NT2/D1 (cell line): ENCODE data around the gene GJB5.

Source experiments
- SUZ12 ChIP-seq: IDR thresholded peaks from 2 replicates; pipeline ENCODE4 v1.6.1; 2011; ENCODE audit not compliant: insufficient read length, insufficient read depth; ENCODE audit errors: extremely low read depth
- YY1 ChIP-seq: IDR thresholded peaks from 2 replicates; pipeline ENCODE4 v1.6.1; 2011; ENCODE audit not compliant: insufficient read length, insufficient read depth
- ZNF274 ChIP-seq: IDR thresholded peaks from 2 replicates; pipeline ENCODE4 v1.6.1; 2011; ENCODE audit warnings: mild to moderate bottlenecking, low read depth, low read length

- TF ChIP-seq YY1 = no peak
- TF ChIP-seq ZNF274 = no peak
- TF ChIP-seq SUZ12 = no peak
These were observed 16.9 kb downstream of the GJB5 start for GRCh38 chr1:34771573-34772371.
